ENCODE results near the gene PIK3CG.

Gene PIK3CG

DNA sequence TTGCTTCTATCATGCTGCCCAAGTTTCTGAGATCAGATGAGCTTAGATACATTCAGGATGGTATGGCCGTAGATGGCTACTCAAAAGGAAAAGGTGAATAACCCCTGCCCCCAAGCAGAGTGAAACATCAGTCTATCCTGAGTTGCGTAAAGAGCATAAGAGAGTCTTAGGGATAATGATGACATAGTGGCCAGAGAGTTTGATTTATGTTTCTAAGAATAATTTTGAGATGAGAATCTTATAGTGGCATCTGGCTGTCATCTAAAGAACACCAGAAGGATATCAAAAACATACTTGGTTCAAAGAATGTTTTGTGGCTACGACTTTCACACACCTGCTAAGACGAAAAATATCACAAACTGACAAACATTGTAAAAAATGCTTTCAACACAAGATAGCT is 20.6 kb downstream of the PIK3CG start:
- TF ChIP-seq, protein P1, sequence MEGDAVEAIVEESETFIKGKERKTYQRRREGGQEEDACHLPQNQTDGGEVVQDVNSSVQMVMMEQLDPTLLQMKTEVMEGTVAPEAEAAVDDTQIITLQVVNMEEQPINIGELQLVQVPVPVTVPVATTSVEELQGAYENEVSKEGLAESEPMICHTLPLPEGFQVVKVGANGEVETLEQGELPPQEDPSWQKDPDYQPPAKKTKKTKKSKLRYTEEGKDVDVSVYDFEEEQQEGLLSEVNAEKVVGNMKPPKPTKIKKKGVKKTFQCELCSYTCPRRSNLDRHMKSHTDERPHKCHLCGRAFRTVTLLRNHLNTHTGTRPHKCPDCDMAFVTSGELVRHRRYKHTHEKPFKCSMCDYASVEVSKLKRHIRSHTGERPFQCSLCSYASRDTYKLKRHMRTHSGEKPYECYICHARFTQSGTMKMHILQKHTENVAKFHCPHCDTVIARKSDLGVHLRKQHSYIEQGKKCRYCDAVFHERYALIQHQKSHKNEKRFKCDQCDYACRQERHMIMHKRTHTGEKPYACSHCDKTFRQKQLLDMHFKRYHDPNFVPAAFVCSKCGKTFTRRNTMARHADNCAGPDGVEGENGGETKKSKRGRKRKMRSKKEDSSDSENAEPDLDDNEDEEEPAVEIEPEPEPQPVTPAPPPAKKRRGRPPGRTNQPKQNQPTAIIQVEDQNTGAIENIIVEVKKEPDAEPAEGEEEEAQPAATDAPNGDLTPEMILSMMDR (IDR thresholded peaks at IDR 0.05): no peak

DNA sequence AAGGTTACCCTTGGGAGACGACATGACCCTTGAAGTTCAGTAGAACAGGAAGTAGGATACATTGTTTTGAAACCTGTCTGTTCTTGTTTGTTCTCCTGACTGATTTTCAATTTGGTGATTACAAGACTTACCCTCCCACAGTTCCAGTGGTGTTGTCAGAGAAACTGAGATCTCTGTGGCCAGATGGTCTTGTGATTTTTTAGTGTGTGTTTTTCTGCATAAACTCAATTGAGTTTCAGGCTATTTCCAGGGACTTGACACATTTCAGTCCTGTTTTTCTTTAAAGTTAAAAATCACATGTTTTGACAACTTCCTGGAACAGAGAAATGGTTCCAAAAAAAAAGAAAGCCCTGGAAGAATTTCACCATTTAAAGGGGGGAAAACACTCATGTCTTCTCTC is 22.3 kb downstream of the PIK3CG start:
- TF ChIP-seq, protein P1 (IDR thresholded peaks at IDR 0.05): no peak

DNA sequence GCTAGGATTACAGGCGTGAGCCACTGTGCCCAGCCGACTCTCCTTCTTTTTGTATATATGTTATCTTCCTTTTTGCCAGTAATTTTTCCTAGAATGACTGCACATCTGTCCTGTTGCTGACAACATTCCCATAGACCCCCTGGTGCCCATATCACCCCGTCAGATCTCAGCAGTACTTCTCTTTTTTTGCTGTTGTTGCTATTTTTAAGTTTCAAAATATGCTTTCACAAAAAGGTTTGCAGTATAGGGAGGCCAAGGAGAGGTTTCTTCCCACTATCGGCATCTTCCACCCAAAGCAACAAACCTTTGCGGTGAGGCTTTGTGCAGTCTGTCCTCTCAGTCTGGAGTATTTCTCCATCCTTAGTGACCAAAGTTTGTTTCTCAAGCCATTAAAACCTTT is 23.1 kb downstream of the PIK3CG start:
- TF ChIP-seq, protein P1 (IDR thresholded peaks at IDR 0.05): no peak

DNA sequence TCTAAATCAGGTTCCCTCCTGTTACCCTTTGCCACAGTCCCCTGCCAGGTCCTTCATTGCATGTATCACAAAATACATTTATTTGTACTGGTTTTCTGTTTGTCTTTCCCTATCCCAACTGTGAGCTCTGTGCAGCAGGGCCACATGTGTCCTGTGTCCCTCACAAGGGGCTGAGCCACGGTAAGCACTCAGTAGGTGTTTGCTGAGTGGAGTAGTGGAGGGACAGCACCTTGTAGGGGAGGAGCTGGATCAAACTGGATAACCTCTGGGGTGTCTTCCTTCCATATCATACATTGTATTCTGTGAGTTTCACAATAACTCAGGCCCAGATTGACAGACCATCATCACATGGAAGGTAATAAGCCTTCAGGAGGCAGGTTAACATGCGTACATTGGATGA is 25.9 kb downstream of the PIK3CG start:
- TF ChIP-seq, protein P1 (IDR thresholded peaks at IDR 0.05): no peak

DNA sequence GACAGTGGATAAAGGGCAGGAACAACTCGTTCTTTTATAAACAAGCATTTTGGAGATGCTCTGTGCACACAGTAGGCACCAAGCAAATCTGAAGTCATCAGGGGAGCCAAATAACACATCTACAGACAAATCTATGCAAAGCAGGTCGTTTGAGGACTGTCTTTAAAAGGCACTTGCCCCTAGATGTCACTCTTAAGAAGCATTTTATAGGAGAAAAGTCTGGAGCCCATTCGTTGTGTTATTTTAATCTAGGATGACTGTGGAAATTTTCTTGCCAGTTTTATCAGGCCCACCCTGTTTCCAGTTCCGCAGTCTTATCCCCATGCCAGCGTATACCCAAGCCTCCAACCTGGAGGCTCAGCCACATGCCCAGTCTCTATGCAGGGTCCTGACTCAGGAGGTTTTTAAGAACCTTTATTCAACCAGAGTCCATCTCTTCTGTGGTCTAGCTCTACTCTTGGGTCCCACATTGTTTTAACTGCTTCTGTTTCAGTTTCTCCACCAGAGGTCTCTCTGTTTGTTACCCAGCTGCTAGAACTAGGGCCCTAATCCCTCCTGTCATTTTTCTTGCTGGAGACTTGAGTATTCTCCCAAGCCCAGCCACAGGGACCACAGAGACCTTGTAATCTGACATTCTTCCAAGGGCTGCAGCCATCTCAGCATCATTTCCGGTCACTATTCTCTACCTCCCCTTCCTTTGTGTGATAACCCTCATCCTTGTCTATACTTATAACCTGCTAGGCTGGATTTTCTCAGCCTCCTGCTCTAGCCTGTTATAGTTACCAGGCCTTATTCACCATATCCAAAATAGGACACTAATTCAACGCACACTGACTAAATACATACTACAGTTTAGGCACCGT is 26.7 kb downstream of the PIK3CG start:
- TF ChIP-seq, protein P1 (IDR thresholded peaks at IDR 0.05): no peak; the same call in 1 of the 2 replicates

DNA sequence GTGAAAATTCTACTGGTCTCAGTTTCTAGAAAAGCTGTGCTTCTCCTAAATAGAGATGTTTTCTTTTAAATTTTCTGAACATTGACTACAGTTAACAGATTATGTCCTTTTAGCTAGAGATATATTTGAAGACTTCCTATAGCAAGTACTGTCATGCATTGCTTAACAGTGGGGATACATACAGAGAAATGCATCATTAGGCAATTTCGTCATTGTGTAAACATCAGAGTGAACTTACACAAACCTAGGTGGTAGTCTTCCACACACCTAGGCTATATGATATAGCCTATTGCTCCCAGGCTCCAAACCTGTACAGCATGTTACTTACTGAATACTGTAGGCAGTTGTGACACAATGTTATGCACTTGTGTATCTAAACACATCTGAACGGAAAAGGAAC is 28.5 kb downstream of the PIK3CG start:
- TF ChIP-seq, protein P1 (IDR thresholded peaks at IDR 0.05): no peak

DNA sequence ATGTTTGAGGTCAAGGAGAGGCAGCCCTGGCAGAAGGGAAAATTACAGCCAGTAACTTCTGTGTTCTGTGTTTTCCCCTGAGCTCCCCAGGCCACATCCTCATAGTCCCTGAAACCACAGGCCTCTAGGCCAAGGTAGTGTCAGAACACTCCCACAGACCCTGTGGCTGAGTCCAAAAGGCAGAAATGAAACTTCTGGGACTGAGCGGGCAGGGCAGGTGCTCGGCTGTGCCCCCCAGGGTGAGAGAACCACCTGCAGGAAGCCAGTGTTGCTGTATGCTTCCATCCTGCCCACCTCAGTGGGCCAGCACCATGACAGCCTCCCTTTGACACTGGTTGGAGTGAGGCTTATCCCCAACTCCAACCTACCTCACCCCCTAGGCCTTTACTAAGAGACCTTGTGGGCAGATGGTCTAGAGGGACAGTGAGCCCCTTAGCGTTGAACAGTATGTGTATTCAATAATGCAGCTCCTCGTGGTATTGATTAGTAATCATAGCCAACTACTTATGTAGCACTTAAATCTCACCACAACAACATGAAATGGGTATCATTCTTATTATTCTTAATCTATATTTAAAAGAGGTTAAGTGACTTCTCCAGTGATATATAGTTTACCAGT is 30.3 kb downstream of the PIK3CG start:
- TF ChIP-seq, protein P1 (IDR thresholded peaks at IDR 0.05): no peak
